Left renal cortex interstitium (tissue), 4 donors: ENCODE measurements around the gene PALMD. TPM values are rescaled to one million over a fixed set of nuclear protein-coding genes. Genes with fewer than 3 reads are reported as not detected.

Source experiments
- DNase-seq, 4 donors: peaks; one replicate each; pipeline ENCODE4 v3.0.0-alpha.2; 2013; ENCODE audit warnings: low read depth in 4 of 4, low spot score in 2 of 4, missing footprints in 1 of 4
- polyA plus RNA-seq, 4 donors: library from polyadenylated mRNA; unstranded; fragments of 120-200 nt; gene quantifications; one replicate each; pipeline ENCODE4 v1.2.1, GENCODE V29; 2013; ENCODE audit not compliant: insufficient read length in 4 of 4

PALMD gene
- polyA plus RNA-seq, 4 donors, result 2.2 to 3.4 (median 2.3) TPM

GRCh38 chr1:99634971-99635624 lies 10.8 kb upstream of the PALMD start:
- DNase-seq, result no peak

GRCh38 chr1:99635664-99636063 lies 10.2 kb upstream of the PALMD start:
- DNase-seq, result no peak

- no peak for DNase-seq
Observed at GRCh38 chr1:99636647-99637175, 9.2 kb upstream of the PALMD start.

GRCh38 chr1:99638853-99639252 lies 7.1 kb upstream of the PALMD start:
- DNase-seq, result no peak

GRCh38 chr1:99639408-99639807 lies 6.5 kb upstream of the PALMD start:
- no peak for DNase-seq

GRCh38 chr1:99639945-99640344 lies 6.0 kb upstream of the PALMD start:
- DNase-seq, result no peak

- no peak for DNase-seq
Observed at GRCh38 chr1:99640672-99641071, 5.2 kb upstream of the PALMD start.

GRCh38 chr1:99641558-99641957 lies 4.4 kb upstream of the PALMD start:
- DNase-seq, result no peak

GRCh38 chr1:99642053-99642452 lies 3.9 kb upstream of the PALMD start:
- DNase-seq, result no peak

GRCh38 chr1:99643021-99643779 lies 2.7 kb upstream of the PALMD start:
- DNase-seq, result no peak

- no peak for DNase-seq
Observed at GRCh38 chr1:99644279-99645004, 1.5 kb upstream of the PALMD start.

- DNase-seq, result no peak
Observed at GRCh38 chr1:99645203-99645602, 710 bp upstream of the PALMD start.

- DNase-seq, result no peak
Observed at GRCh38 chr1:99646868-99647267, 955 bp downstream of the PALMD start.

- DNase-seq, result no peak
Observed at GRCh38 chr1:99647490-99647889, 1.6 kb downstream of the PALMD start.

- DNase-seq, result no peak
Observed at GRCh38 chr1:99648107-99648506, 2.2 kb downstream of the PALMD start.

GRCh38 chr1:99650030-99650429 lies 4.1 kb downstream of the PALMD start:
- no peak for DNase-seq

- DNase-seq, result no peak
Observed at GRCh38 chr1:99650773-99651437, 5.0 kb downstream of the PALMD start.

- DNase-seq, result no peak
Observed at GRCh38 chr1:99652881-99653281, 7.0 kb downstream of the PALMD start.

- DNase-seq, result no peak
Observed at GRCh38 chr1:99655376-99655775, 9.5 kb downstream of the PALMD start.

- DNase-seq, result no peak
Observed at GRCh38 chr1:99656701-99657100, 10.8 kb downstream of the PALMD start.
